H1 (cell line): ENCODE data around the gene SLC37A1. TPM values are rescaled to one million over a fixed set of nuclear protein-coding genes. Genes with fewer than 3 reads are reported as not detected.

ENCODE experiments used
- CTCF ChIA-PET: fragments of 300-600 bp; sonication (Branson Sonifier 250); formaldehyde crosslinking; loops from one replicate; lab custom pipeline; 2021; ENCODE audit not compliant: partially characterized antibody; lab: Charles Lee
- POLR2A ChIA-PET: fragments of 300-600 bp; sonication (Branson Sonifier 250); formaldehyde crosslinking; loops from one replicate; lab custom pipeline; 2021; ENCODE audit warnings: inconsistent platforms; ENCODE audit not compliant: partially characterized antibody; lab: Charles Lee
- DNase-seq, 2 experiments: peaks; one replicate each; pipeline versions ENCODE4 v3.0.0 to v3.0.0-alpha.2; 2010 to 2022; ENCODE audit warnings: low spot score in 2 of 2, low read depth in 1 of 2, mixed read lengths in 1 of 2
- FAIRE-seq: peaks from 2 replicates; lab custom pipeline; 2011; peaks lifted over from hg19 to GRCh38; lab: Jason Lieb, UNC
- H2AFZ ChIP-seq: 2 replicates; pipeline ENCODE4 v1.8.1; 2012; ENCODE audit warnings: low read length, inconsistent platforms
- H2AK5ac ChIP-seq: 2 replicates; pipeline ENCODE4 v1.6.1; 2013; ENCODE audit warnings: low read depth, low read length
- H2BK120ac ChIP-seq: replicated peaks from 2 replicates; pipeline ENCODE3; 2013; ENCODE audit warnings: low read depth, low read length, inconsistent platforms
- H2BK12ac ChIP-seq: 2 replicates; pipeline ENCODE4 v1.6.1; 2013; ENCODE audit warnings: low read depth, low read length
- H2BK15ac ChIP-seq: 2 replicates; pipeline ENCODE4 v1.6.1; 2013; ENCODE audit warnings: low read length
- H2BK20ac ChIP-seq: 2 replicates; pipeline ENCODE4 v1.6.1; 2013; ENCODE audit warnings: low read length
- H2BK5ac ChIP-seq: 2 replicates; pipeline ENCODE4 v1.6.1; 2013; ENCODE audit warnings: low read depth, low read length
- H3K14ac ChIP-seq: 2 replicates; pipeline ENCODE4 v1.6.1; 2013; ENCODE audit warnings: inconsistent platforms; ENCODE audit not compliant: insufficient read length
- H3K18ac ChIP-seq: 2 replicates; pipeline ENCODE4 v1.6.1; 2013; ENCODE audit warnings: low read length; ENCODE audit errors: extremely low read depth
- H3K23ac ChIP-seq: 2 replicates; pipeline ENCODE4 v1.6.1; 2013; ENCODE audit warnings: inconsistent platforms; ENCODE audit not compliant: insufficient read length
- H3K23me2 ChIP-seq: 2 replicates; pipeline ENCODE4 v1.6.1; 2013; ENCODE audit warnings: low read depth, low read length
- H3K27ac ChIP-seq: 2 replicates; pipeline ENCODE4 v1.6.1; 2011; ENCODE audit warnings: low read depth, low read length, inconsistent platforms
- H3K27me3 ChIP-seq, 4 experiments: replicated peaks in 1 of 4; 1 replicate in 1 of 4; 2 replicates in 3 of 4; pipeline versions ENCODE4 v1.6.1 to v1.8.1; 2011 to 2013; ENCODE audit warnings: low read length in 3 of 4, mild to moderate bottlenecking in 3 of 4, inconsistent platforms in 2 of 4, mixed read lengths in 2 of 4, moderate library complexity in 1 of 4; ENCODE audit not compliant: control insufficient read depth in 3 of 4, insufficient read depth in 3 of 4; ENCODE audit errors: extremely low read depth in 1 of 4
- H3K36me3 ChIP-seq, 4 experiments: 2 replicates each; pipeline versions ENCODE4 v1.6.1 to v1.8.1; 2011 to 2013; ENCODE audit warnings: mild to moderate bottlenecking in 4 of 4, low read length in 3 of 4, moderate library complexity in 2 of 4, control low read depth in 1 of 4, inconsistent platforms in 1 of 4; ENCODE audit not compliant: insufficient read depth in 4 of 4, control insufficient read depth in 2 of 4
- H3K4ac ChIP-seq: replicated peaks from 2 replicates; pipeline ENCODE3; 2013; ENCODE audit warnings: low read length, low read depth, mixed read lengths, inconsistent platforms; ENCODE audit not compliant: insufficient read length
- H3K4me1 ChIP-seq, 4 experiments: replicated peaks in 1 of 4; 1 replicate in 1 of 4; 2 replicates in 3 of 4; pipeline versions ENCODE4 v1.6.1 to v1.8.1; 2011 to 2013; ENCODE audit warnings: low read length in 3 of 4, inconsistent platforms in 2 of 4, mixed read lengths in 1 of 4; ENCODE audit not compliant: insufficient read depth in 4 of 4, control insufficient read depth in 3 of 4
- H3K4me2 ChIP-seq, 2 experiments: 2 replicates each; pipeline versions ENCODE4 v1.6.1 to v1.8.1; 2011 to 2013; ENCODE audit warnings: low read depth in 2 of 2, low read length in 2 of 2, control low read depth in 1 of 2, inconsistent platforms in 1 of 2, mild to moderate bottlenecking in 1 of 2; ENCODE audit not compliant: insufficient read depth in 1 of 2
- H3K4me3 ChIP-seq, 4 experiments: fragments of 200-600, 300-600 bp in 1 of 4; sonication (generic), shearing (Covaris generic), sonication (Bioruptor Twin) in 1 of 4; 2 replicates each; pipeline versions ENCODE4 v1.5.1 to v1.8.1; 2011 to 2016; ENCODE audit warnings: low read length in 4 of 4, low read depth in 3 of 4, control low read depth in 2 of 4, inconsistent platforms in 2 of 4, mild to moderate bottlenecking in 2 of 4, mixed read lengths in 1 of 4, moderate library complexity in 1 of 4; ENCODE audit not compliant: insufficient read depth in 2 of 4; ENCODE audit errors: extremely low read depth in 1 of 4
- H3K56ac ChIP-seq: replicated peaks from 2 replicates; pipeline ENCODE3; 2013; ENCODE audit warnings: low read depth, mild to moderate bottlenecking, mixed read lengths, low read length, inconsistent platforms; ENCODE audit not compliant: insufficient read length
- H3K79me1 ChIP-seq: 2 replicates; pipeline ENCODE4 v1.6.1; 2013; ENCODE audit warnings: low read depth, low read length, control low read depth
- H3K79me2 ChIP-seq, 2 experiments: 2 replicates each; pipeline versions ENCODE4 v1.6.1 to v1.8.1; 2012 to 2013; ENCODE audit warnings: low read length in 2 of 2, mild to moderate bottlenecking in 2 of 2, inconsistent platforms in 1 of 2; ENCODE audit not compliant: insufficient read depth in 2 of 2, control insufficient read depth in 1 of 2
- H3K9ac ChIP-seq, 4 experiments: replicated peaks in 1 of 4; 1 replicate in 1 of 4; 2 replicates in 3 of 4; pipeline versions ENCODE4 v1.6.1 to v1.8.1; 2011 to 2013; ENCODE audit warnings: low read depth in 3 of 4, low read length in 3 of 4, control low read depth in 2 of 4, mild to moderate bottlenecking in 2 of 4, moderate library complexity in 2 of 4, inconsistent platforms in 1 of 4; ENCODE audit errors: extremely low read depth in 1 of 4
- H3K9me3 ChIP-seq, 2 experiments: 2 replicates each; pipeline versions ENCODE4 v1.6.1 to v1.8.1; 2012 to 2013; ENCODE audit warnings: mild to moderate bottlenecking in 2 of 2, moderate library complexity in 2 of 2, control low read depth in 1 of 2, inconsistent platforms in 1 of 2, low read depth in 1 of 2, low read length in 1 of 2, mixed read lengths in 1 of 2; ENCODE audit not compliant: insufficient read depth in 2 of 2
- H4K20me1 ChIP-seq, 2 experiments: replicated peaks in 1 of 2; 2 replicates each; pipeline versions ENCODE3 to v1.8.1; 2011 to 2013; ENCODE audit warnings: inconsistent platforms in 2 of 2, low read length in 2 of 2, mild to moderate bottlenecking in 1 of 2; ENCODE audit not compliant: insufficient read depth in 2 of 2, control insufficient read depth in 1 of 2
- H4K5ac ChIP-seq: 2 replicates; pipeline ENCODE4 v1.6.1; 2013; ENCODE audit warnings: low read length, low read depth, mixed read lengths, inconsistent platforms; ENCODE audit not compliant: insufficient read length
- H4K8ac ChIP-seq: 2 replicates; pipeline ENCODE4 v1.8.0; 2013; ENCODE audit warnings: mild to moderate bottlenecking, moderate library complexity, low read length, inconsistent platforms; ENCODE audit not compliant: insufficient read depth; ENCODE audit errors: extremely low read depth
- H4K91ac ChIP-seq: replicated peaks from 2 replicates; pipeline ENCODE3; 2013; ENCODE audit warnings: low read length, mixed read lengths, inconsistent platforms; ENCODE audit not compliant: insufficient read length
- ASH2L ChIP-seq: fragments of 200-600, 300-600 bp; sonication (generic); IDR thresholded peaks from one replicate; pipeline ENCODE4 v1.7.1; 2017; ENCODE audit warnings: low read length
- EZH2 ChIP-seq: fragments of 200-600 bp; sonication (generic); IDR thresholded peaks from 2 replicates; pipeline ENCODE4 v1.7.1; 2012; ENCODE audit warnings: low read depth, mild to moderate bottlenecking, moderate library complexity, low read length, inconsistent platforms; ENCODE audit not compliant: severe bottlenecking
- HDAC6 ChIP-seq: IDR thresholded peaks from one replicate; pipeline ENCODE4 v1.7.1; 2012; ENCODE audit warnings: low read depth, mild to moderate bottlenecking, inconsistent platforms, low read length, moderate library complexity
- SAP30 ChIP-seq: fragments of 300-600 bp; sonication (generic); IDR thresholded peaks from 2 replicates; pipeline ENCODE4 v1.7.1; 2012; ENCODE audit warnings: low read length, moderate library complexity, mild to moderate bottlenecking, inconsistent platforms; ENCODE audit not compliant: insufficient read depth, insufficient replicate concordance
- SP2 ChIP-seq: IDR thresholded peaks from 2 replicates; pipeline ENCODE4 v1.6.1; 2012; ENCODE audit warnings: mild to moderate bottlenecking, low read length, inconsistent platforms
- SRF ChIP-seq: IDR thresholded peaks from 2 replicates; pipeline ENCODE4 v1.6.1; 2011; ENCODE audit warnings: mild to moderate bottlenecking, low read depth, low read length, moderate library complexity
- TCF12 ChIP-seq: IDR thresholded peaks from 2 replicates; pipeline ENCODE4 v1.6.1; 2011; ENCODE audit warnings: low read depth, mild to moderate bottlenecking, low read length
- WGBS, 2 experiments: shearing (Covaris generic) in 1 of 2; methylation state at CpG; one replicate each; pipeline versions ENCODE4 v1.1.6 to v1.1.7; 2013 to 2015; ENCODE audit warnings: low lambda C conversion rate in 2 of 2, mixed read lengths in 2 of 2, inconsistent platforms in 1 of 2, low coverage in 1 of 2, missing lambda C conversion rate in 1 of 2; ENCODE audit not compliant: insufficient replicate concordance in 2 of 2, insufficient coverage in 1 of 2, insufficient read length in 1 of 2; ENCODE audit errors: extremely low coverage in 1 of 2, missing lambda C conversion rate in 1 of 2; 5-methylcytosine and 5-hydroxymethylcytosine counted together
- polyA plus RNA-seq, 7 experiments: library from polyadenylated mRNA; depleted of rRNA in 3 of 7; stranded (reverse) in 5 of 7; unstranded in 2 of 7; fragments of >200 nt in 5 of 7; fragments of 200-250 nt in 2 of 7; gene quantifications; 1 replicate in 5 of 7; 2 replicates in 1 of 7; 4 replicates in 1 of 7; pipeline versions ENCODE4 v1.2.1 to v1.2.3, GENCODE V29; 2011 to 2013; ENCODE audit warnings: missing spikeins in 2 of 7, mixed read lengths in 2 of 7
- total RNA-seq: library from RNA; stranded (reverse); fragmentation: NEBNext Ultra II Directional; extraction: Animal tissue kit (Norgen Biotek cat#: 25700); gene quantifications from 2 replicates; pipeline ENCODE4 v1.2.1, GENCODE V29; 2021

Gene SLC37A1
- total and polyA plus RNA-seq, 2 of the 8 experiments (the other 6 are each of a cell fraction or from before 2014, with no cell fraction given): 15.6 to 30.9 TPM

- H2BK15ac ChIP-seq: no peak overlapping the region
- H2BK120ac ChIP-seq: no peak overlapping the region
- CTCF ChIA-PET: interaction anchor here (0.6 kb wide), 2 partner anchors 146 to 212 kb away, joined by 3 to 4 read pairs; no protein-coding TSS in a partner anchor
- no peaks in the 10 kb centered on the region; a peak in 1 of 7 replicates for H3K27me3 ChIP-seq
- H3K9me3 ChIP-seq: peaks cover 0 to 3% of the 10 kb centered on the region in 2 experiments; a peak in 1 of 4 replicates
- no peak overlapping the region for H3K4me3 ChIP-seq
- H3K4me2 ChIP-seq: no peak overlapping the region
- no peak overlapping the region for H2AFZ ChIP-seq
- H4K20me1 ChIP-seq: no peaks in the 10 kb centered on the region
- no peak overlapping the region for H3K4ac ChIP-seq
- no peaks in the 10 kb centered on the region for H3K4me1 ChIP-seq
- no peaks in the 10 kb centered on the region for H3K23me2 ChIP-seq
- no peak overlapping the region for H4K5ac ChIP-seq
- H2BK12ac ChIP-seq: no peak overlapping the region
- H4K8ac ChIP-seq: no peak overlapping the region
- H3K79me1 ChIP-seq: no peaks in the 10 kb centered on the region
- H3K23ac ChIP-seq: no peak overlapping the region
- DNase-seq (no peak), FAIRE-seq (no peak)
- H3K9ac ChIP-seq: no peak overlapping the region
- no peak overlapping the region for H4K91ac ChIP-seq
- no peaks in the 10 kb centered on the region for H3K36me3 ChIP-seq
- no peaks in the 10 kb centered on the region for H3K79me2 ChIP-seq
- H3K56ac ChIP-seq: no peak overlapping the region
- H2AK5ac ChIP-seq: no peak overlapping the region
- no peak overlapping the region for H3K14ac ChIP-seq
- WGBS, 2 experiments: 88% methylated on average over 11 of the region's 11 CpGs; no CpG with 5 or more reads in 1 of the 2 experiments
- H3K18ac ChIP-seq: no peak overlapping the region
- POLR2A ChIA-PET: interaction anchor here (0.6 kb wide), 1 partner anchor 84 kb away, joined by 4 read pairs; no protein-coding TSS in a partner anchor
- no peak overlapping the region for H3K27ac ChIP-seq
- H2BK20ac ChIP-seq: no peak overlapping the region
- H2BK5ac ChIP-seq: no peak overlapping the region
- TF ChIP-seq SAP30: no peak
- TF ChIP-seq SRF: no peak
- TF ChIP-seq ASH2L: no peak
- TF ChIP-seq SP2: no peak
- TF ChIP-seq HDAC6: no peak
- no peak for TF ChIP-seq TCF12
- no peak for TF ChIP-seq EZH2
Measured at GRCh38 chr21:42598159-42598735, 84.6 kb downstream of the SLC37A1 start.
